Fibroblast of lung (primary cell): ENCODE data around the gene DDAH1. TPM values are rescaled to one million over a fixed set of nuclear protein-coding genes. Genes with fewer than 3 reads are reported as not detected.

ENCODE experiments used
- DNase-seq, 2 donors: peaks; one replicate each; pipeline versions ENCODE4 v3.0.0 to v3.0.0-alpha.2; 2010; ENCODE audit warnings: low read depth in 2 of 2
- H2AFZ ChIP-seq: 2 replicates; pipeline ENCODE4 v1.5.1; 2012; ENCODE audit warnings: low read length, control low read depth, inconsistent platforms
- H3K27ac ChIP-seq: 2 replicates; pipeline ENCODE4 v1.5.1; 2011; ENCODE audit warnings: low read length, control low read depth; ENCODE audit not compliant: insufficient read depth
- H3K27me3 ChIP-seq: 2 replicates; pipeline ENCODE4 v1.5.1; 2011; ENCODE audit warnings: mild to moderate bottlenecking, low read length; ENCODE audit not compliant: control insufficient read depth, insufficient read depth
- H3K36me3 ChIP-seq: 2 replicates; pipeline ENCODE4 v1.5.1; 2011; ENCODE audit warnings: low read length; ENCODE audit not compliant: control insufficient read depth, insufficient read depth
- H3K4me1 ChIP-seq: 2 replicates; pipeline ENCODE4 v1.5.1; 2011; ENCODE audit warnings: low read length; ENCODE audit not compliant: control insufficient read depth, insufficient read depth; ENCODE audit errors: extremely low read depth
- H3K4me2 ChIP-seq: 2 replicates; pipeline ENCODE4 v1.5.1; 2011; ENCODE audit warnings: low read length, control low read depth; ENCODE audit not compliant: insufficient read depth; ENCODE audit errors: extremely low read depth
- H3K4me3 ChIP-seq, 4 experiments: fragments of 200-600 bp in 1 of 4; sonication (generic) in 1 of 4; replicated peaks in 1 of 4; 2 replicates each; pipeline ENCODE4 v1.5.1; 2011 to 2016; ENCODE audit warnings: low read length in 4 of 4, low read depth in 3 of 4, mild to moderate bottlenecking in 3 of 4, control low read depth in 2 of 4, inconsistent platforms in 1 of 4, mixed read lengths in 1 of 4; ENCODE audit not compliant: insufficient read depth in 1 of 4; ENCODE audit errors: control extremely low read depth in 1 of 4
- H3K79me2 ChIP-seq: 2 replicates; pipeline ENCODE4 v1.5.1; 2012; ENCODE audit warnings: mild to moderate bottlenecking, low read length, inconsistent platforms; ENCODE audit not compliant: control insufficient read depth, insufficient read depth
- H3K9ac ChIP-seq: 2 replicates; pipeline ENCODE4 v1.5.1; 2011; ENCODE audit warnings: mild to moderate bottlenecking, low read length, control low read depth; ENCODE audit not compliant: insufficient read depth
- H3K9me3 ChIP-seq: 2 replicates; pipeline ENCODE4 v1.5.1; 2012; ENCODE audit warnings: low read depth, low read length; ENCODE audit not compliant: control insufficient read depth, insufficient read depth
- H4K20me1 ChIP-seq: 2 replicates; pipeline ENCODE4 v1.5.1; 2011; ENCODE audit warnings: low read length; ENCODE audit not compliant: control insufficient read depth, insufficient read depth; ENCODE audit errors: extremely low read depth
- CTCF ChIP-seq, 2 donors: IDR thresholded peaks in 1 of 2; conservative IDR thresholded peaks in 1 of 2; 1 replicate in 1 of 2; 2 replicates in 1 of 2; pipeline ENCODE4 v1.5.1; 2011 to 2012; ENCODE audit warnings: low read length in 2 of 2, control low read depth in 1 of 2, inconsistent platforms in 1 of 2, low read depth in 1 of 2, mild to moderate bottlenecking in 1 of 2
- EZH2 ChIP-seq: IDR thresholded peaks from 2 replicates; pipeline ENCODE4 v1.5.1; 2012; ENCODE audit warnings: low read length, control low read depth, mild to moderate bottlenecking; ENCODE audit errors: missing control alignments
- polyA plus RNA-seq, 2 donors: library from polyadenylated mRNA; depleted of rRNA in 1 of 2; stranded (reverse) in 1 of 2; unstranded in 1 of 2; fragments of >200 nt; gene quantifications; 2 replicates each; pipeline ENCODE4 v1.2.1, GENCODE V29; 2011 to 2012; ENCODE audit warnings: missing spikeins in 1 of 2
- total RNA-seq: library from RNA; depleted of rRNA; stranded (reverse); fragments of >200 nt; gene quantifications from 2 replicates; pipeline ENCODE4 v1.2.1, GENCODE V29; 2014

The DDAH1 gene
- total and polyA plus RNA-seq, 2 donors (not counting 1 experiment from before 2014, with no cell fraction given), result 50.0 to 218 TPM

- Histone ChIP-seq H3K9ac (no peak overlapping the region), H3K27ac (no peak overlapping the region), H3K27me3 (no peaks in the 10 kb centered on the region), H3K4me2 (no peak overlapping the region), H3K4me3 (no peak overlapping the region), H3K4me1 (peaks cover 19% of the 10 kb centered on the region), H3K79me2 (peaks cover 58% of the 10 kb centered on the region), H4K20me1 (no peaks in the 10 kb centered on the region), H3K36me3 (peaks cover 2% of the 10 kb centered on the region), H3K9me3 (no peaks in the 10 kb centered on the region), H2AFZ (no peak overlapping the region)
- TF ChIP-seq EZH2 (no peak), CTCF (conservative IDR thresholded peaks at IDR 0.05 in 1 of 2, IDR thresholded peaks at IDR 0.05 in 1 of 2; ENCODE audit: low read depth in 1 of 2, low read length in 2 of 2) (no peak)
- DNase-seq, result no peak
These were observed 14.1 kb downstream of the DDAH1 start for GRCh38 chr1:85450832-85451231.

GRCh38 chr1:85449356-85449755 is 15.6 kb downstream of the DDAH1 start:
- Histone ChIP-seq H3K27ac (no peak overlapping the region), H3K9ac (no peak overlapping the region), H3K36me3 (peaks cover 2% of the 10 kb centered on the region), H3K4me2 (no peak overlapping the region), H3K79me2 (peaks cover 60% of the 10 kb centered on the region), H3K4me1 (peaks cover 19% of the 10 kb centered on the region), H4K20me1 (no peaks in the 10 kb centered on the region), H3K4me3 (no peak overlapping the region), H3K9me3 (no peaks in the 10 kb centered on the region), H2AFZ (no peak overlapping the region), H3K27me3 (no peaks in the 10 kb centered on the region)
- DNase-seq, result no peak
- TF ChIP-seq EZH2 (no peak), CTCF (conservative IDR thresholded peaks at IDR 0.05 in 1 of 2, IDR thresholded peaks at IDR 0.05 in 1 of 2; ENCODE audit: low read depth in 1 of 2, low read length in 2 of 2) (no peak)

GRCh38 chr1:85448358-85448757 is 16.6 kb downstream of the DDAH1 start:
- no peaks in the 10 kb centered on the region for H3K27me3 ChIP-seq
- H4K20me1 ChIP-seq, result no peaks in the 10 kb centered on the region
- H3K36me3 ChIP-seq, result peaks cover 2% of the 10 kb centered on the region
- H3K79me2 ChIP-seq, result peaks cover 53% of the 10 kb centered on the region
- H3K4me2 ChIP-seq, result no peak overlapping the region
- H3K27ac ChIP-seq, result peak overlapping the region; percentile 26
- H3K4me3 ChIP-seq, result no peak overlapping the region
- DNase-seq, result peak; percentile 39 to 67
- no peaks in the 10 kb centered on the region for H3K9me3 ChIP-seq
- no peak overlapping the region for H3K9ac ChIP-seq
- no peak overlapping the region for H2AFZ ChIP-seq
- H3K4me1 ChIP-seq, result peaks cover 17% of the 10 kb centered on the region
- TF ChIP-seq EZH2 (no peak), CTCF (conservative IDR thresholded peaks at IDR 0.05 in 1 of 2, IDR thresholded peaks at IDR 0.05 in 1 of 2; ENCODE audit: low read depth in 1 of 2, low read length in 2 of 2) (no peak)
